Measurements from ENCODE around the gene MED13L. TPM values are rescaled to one million over a fixed set of nuclear protein-coding genes. Genes with fewer than 3 reads are reported as not detected.

Gene MED13L
- total RNA-seq, 1 donor from 2014 or later = 141 TPM

GRCh38 chr12:116303929-116304328 lies 26.4 kb upstream of the MED13L start:
- Mint-ChIP-seq H3K27me3 (peaks cover 15% of the 10 kb centered on the region), H3K4me3 (ENCODE audit: low read depth) (no peak overlapping the region), H3K9me3 (ENCODE audit: low read depth) (no peaks in the 10 kb centered on the region), H3K27ac (peak overlapping the region; percentile 14), H3K4me1 (ENCODE audit: low read depth) (peaks cover 14% of the 10 kb centered on the region), H3K36me3 (ENCODE audit: insufficient read depth) (no peaks in the 10 kb centered on the region)
- DNase-seq (ENCODE audit: low spot score, unreplicated experiment) = no peak
- TF ChIP-seq, protein P1, sequence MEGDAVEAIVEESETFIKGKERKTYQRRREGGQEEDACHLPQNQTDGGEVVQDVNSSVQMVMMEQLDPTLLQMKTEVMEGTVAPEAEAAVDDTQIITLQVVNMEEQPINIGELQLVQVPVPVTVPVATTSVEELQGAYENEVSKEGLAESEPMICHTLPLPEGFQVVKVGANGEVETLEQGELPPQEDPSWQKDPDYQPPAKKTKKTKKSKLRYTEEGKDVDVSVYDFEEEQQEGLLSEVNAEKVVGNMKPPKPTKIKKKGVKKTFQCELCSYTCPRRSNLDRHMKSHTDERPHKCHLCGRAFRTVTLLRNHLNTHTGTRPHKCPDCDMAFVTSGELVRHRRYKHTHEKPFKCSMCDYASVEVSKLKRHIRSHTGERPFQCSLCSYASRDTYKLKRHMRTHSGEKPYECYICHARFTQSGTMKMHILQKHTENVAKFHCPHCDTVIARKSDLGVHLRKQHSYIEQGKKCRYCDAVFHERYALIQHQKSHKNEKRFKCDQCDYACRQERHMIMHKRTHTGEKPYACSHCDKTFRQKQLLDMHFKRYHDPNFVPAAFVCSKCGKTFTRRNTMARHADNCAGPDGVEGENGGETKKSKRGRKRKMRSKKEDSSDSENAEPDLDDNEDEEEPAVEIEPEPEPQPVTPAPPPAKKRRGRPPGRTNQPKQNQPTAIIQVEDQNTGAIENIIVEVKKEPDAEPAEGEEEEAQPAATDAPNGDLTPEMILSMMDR (IDR thresholded peaks at IDR 0.05; ENCODE audit: unreplicated experiment) = no peak

DNA sequence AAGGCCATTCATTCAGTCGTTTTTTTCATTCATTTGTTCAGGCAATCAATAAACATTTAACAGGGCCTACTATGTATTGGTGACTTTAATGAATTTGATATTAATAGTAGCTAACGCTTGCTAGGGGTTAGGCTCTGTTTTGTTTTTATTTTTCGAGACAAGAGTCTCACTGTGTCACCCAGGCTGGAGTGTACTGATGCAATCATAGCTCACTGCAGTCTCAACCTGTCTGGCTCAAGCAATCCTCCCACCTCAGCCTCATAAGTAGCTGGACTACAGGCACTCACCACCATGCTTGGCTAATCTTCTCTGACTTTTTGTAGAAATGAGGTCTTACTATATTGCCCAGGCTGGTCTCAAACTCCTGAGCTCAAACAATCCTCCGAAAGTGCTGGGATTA lies 25.6 kb upstream of the MED13L start:
- Mint-ChIP-seq H3K4me1 (ENCODE audit: low read depth) (peaks cover 15% of the 10 kb centered on the region), H3K9me3 (ENCODE audit: low read depth) (no peaks in the 10 kb centered on the region), H3K4me3 (ENCODE audit: low read depth) (no peak overlapping the region), H3K27me3 (peaks cover 15% of the 10 kb centered on the region), H3K27ac (no peak overlapping the region), H3K36me3 (ENCODE audit: insufficient read depth) (no peaks in the 10 kb centered on the region)
- DNase-seq (ENCODE audit: low spot score, unreplicated experiment) = no peak
- TF ChIP-seq, protein P1 (IDR thresholded peaks at IDR 0.05; ENCODE audit: unreplicated experiment) = no peak

DNA sequence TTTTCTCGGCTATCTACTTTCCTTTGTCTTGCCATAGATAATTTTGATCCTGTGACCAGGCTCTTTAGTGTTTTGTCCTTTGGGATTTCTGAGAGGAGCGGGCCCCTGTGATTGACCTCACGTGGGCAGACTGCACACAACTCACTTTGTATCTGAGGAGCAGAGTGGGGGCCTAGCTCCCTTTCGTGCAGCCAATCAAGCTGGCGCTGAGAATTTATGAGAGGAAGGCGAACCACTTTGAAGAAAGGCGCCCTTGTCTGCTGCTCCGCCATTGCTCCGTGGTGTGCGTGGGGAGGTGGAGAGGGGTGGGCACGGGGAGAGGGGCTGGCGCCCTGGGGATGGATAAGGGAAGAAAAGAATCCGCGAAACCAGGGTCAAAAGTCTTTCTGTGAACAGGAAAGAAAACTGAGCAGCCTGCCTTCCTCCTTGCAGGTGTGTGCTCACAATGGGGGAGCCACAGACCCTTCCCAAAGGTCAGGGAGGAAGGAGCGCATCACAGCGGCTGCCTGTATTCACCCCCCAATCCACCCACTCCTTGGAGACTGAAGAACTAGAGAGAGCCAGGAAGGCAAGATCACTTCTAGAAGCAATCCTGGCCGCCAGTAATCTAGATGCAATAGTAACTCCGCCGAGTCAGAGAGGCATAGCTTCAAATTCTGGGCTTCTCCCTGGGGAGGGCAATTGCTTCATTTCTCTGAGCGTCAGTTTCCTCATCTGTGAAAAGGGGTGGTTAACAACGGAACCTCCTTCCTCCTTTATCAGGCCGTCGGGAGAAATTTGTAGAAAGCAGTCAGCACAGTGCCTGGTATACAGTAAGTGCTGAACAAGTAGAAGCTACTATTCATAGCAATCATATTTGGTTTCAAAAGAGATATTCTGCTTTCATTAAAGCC lies 24.9 kb upstream of the MED13L start:
- Mint-ChIP-seq H3K27me3 (peaks cover 15% of the 10 kb centered on the region), H3K4me1 (ENCODE audit: low read depth) (peaks cover 15% of the 10 kb centered on the region), H3K9me3 (ENCODE audit: low read depth) (no peaks in the 10 kb centered on the region), H3K4me3 (ENCODE audit: low read depth) (no peak overlapping the region), H3K36me3 (ENCODE audit: insufficient read depth) (no peaks in the 10 kb centered on the region), H3K27ac (no peak overlapping the region)
- TF ChIP-seq, protein P1 (IDR thresholded peaks at IDR 0.05; ENCODE audit: unreplicated experiment) = no peak
- DNase-seq (ENCODE audit: low spot score, unreplicated experiment) = no peak

GRCh38 chr12:116301621-116302020 lies 24.1 kb upstream of the MED13L start:
- no peak overlapping the region for H3K27ac Mint-ChIP-seq

DNA sequence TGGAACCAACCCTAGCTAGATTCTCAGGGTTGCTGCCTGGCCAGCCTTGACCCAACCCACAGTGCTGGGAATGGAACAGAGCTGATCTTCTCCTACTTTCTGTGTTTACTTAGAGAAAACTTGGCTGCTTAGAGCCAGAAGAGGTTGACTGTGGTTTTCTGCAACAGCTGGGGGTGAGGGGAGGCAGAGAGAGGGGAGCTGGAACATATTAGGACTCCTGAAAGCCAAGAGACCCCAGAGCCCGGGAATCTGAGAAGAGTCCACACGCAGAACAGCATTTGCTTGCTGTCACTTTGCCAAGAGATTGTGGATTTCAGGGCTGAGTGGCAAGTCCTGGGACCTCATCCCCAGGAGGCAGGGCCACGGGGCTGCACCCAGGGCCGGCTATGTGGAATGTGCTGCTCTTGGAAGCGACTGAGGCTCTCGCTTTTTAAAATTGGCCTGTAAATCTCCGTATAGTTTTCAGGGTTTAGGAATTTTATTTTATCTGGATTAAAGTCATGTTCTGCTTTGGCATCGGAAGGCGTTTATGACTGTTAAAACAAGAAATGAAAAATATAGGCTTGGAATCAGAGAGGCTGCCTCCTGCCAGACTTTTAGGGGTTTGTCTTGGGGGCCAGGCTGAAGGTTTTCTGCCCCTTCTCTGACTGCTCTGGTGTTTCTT lies 22.3 kb upstream of the MED13L start:
- H3K36me3 Mint-ChIP-seq (ENCODE audit: insufficient read depth) = no peaks in the 10 kb centered on the region
- no peak for DNase-seq (ENCODE audit: low spot score, unreplicated experiment)
- peak overlapping the region; percentile 15 for H3K27ac Mint-ChIP-seq
- H3K4me1 Mint-ChIP-seq (ENCODE audit: low read depth) = peaks cover 22% of the 10 kb centered on the region
- H3K9me3 Mint-ChIP-seq (ENCODE audit: low read depth) = no peaks in the 10 kb centered on the region
- no peak overlapping the region for H3K4me3 Mint-ChIP-seq (ENCODE audit: low read depth)
- H3K27me3 Mint-ChIP-seq = peaks cover 15% of the 10 kb centered on the region
- TF ChIP-seq, protein P1 (IDR thresholded peaks at IDR 0.05; ENCODE audit: unreplicated experiment) = no peak

More at GRCh38 chr12:116301621-116302020, 24.1 kb upstream of the MED13L start:
- H3K36me3 Mint-ChIP-seq (ENCODE audit: insufficient read depth) = no peaks in the 10 kb centered on the region
- peaks cover 15% of the 10 kb centered on the region for H3K4me1 Mint-ChIP-seq (ENCODE audit: low read depth)
- no peak for DNase-seq (ENCODE audit: low spot score, unreplicated experiment)
- peaks cover 15% of the 10 kb centered on the region for H3K27me3 Mint-ChIP-seq
- H3K9me3 Mint-ChIP-seq (ENCODE audit: low read depth) = no peaks in the 10 kb centered on the region
- TF ChIP-seq, protein P1 (IDR thresholded peaks at IDR 0.05; ENCODE audit: unreplicated experiment) = no peak
- no peak overlapping the region for H3K4me3 Mint-ChIP-seq (ENCODE audit: low read depth)
